T-cell (primary cell): ENCODE measurements around the gene KIF1C. TPM values are rescaled to one million over a fixed set of nuclear protein-coding genes. Genes with fewer than 3 reads are reported as not detected.

Experiments used
- ATAC-seq, 4 experiments: fragments of 200-7000 bp in 3 of 4; fragments of 150-1000 bp in 1 of 4; cut with Tn5 transposase; replicated peaks in 1 of 4; 1 replicate in 3 of 4; 2 replicates in 1 of 4; pipeline ENCODE4 v1.10.0; 2021; ENCODE audit warnings: moderate library complexity in 3 of 4, mild to moderate bottlenecking in 2 of 4, moderate number of reproducible peaks in 1 of 4
- CTCF ChIA-PET, 2 donors: fragments of 300-600 bp; sonication (Branson Sonifier 250); formaldehyde crosslinking; loops; one replicate each; lab custom pipeline; 2022; ENCODE audit warnings: antibody characterized with exemption in 2 of 2; lab: Charles Lee
- POLR2A ChIA-PET, 2 donors: fragments of 300-600 bp; sonication (Branson Sonifier 250); formaldehyde crosslinking; loops; one replicate each; lab custom pipeline; 2022; ENCODE audit warnings: antibody characterized with exemption in 2 of 2; lab: Charles Lee
- DNase-seq, 35 experiments: peaks; one replicate each; pipeline versions ENCODE4 v3.0.0 to v3.0.0-alpha.2; 2013 to 2023
- H3K27ac ChIP-seq: one replicate; pipeline ENCODE4 v1.5.1; 2013; ENCODE audit warnings: low read length
- H3K27me3 ChIP-seq, 2 experiments: replicated peaks in 1 of 2; 1 replicate in 1 of 2; 2 replicates in 1 of 2; pipeline versions ENCODE4 v1.6.1 to v1.7.0; 2013; ENCODE audit warnings: low read length in 1 of 2, mixed read lengths in 1 of 2; ENCODE audit not compliant: control insufficient read depth in 2 of 2, insufficient read depth in 2 of 2; ENCODE audit errors: extremely low read depth in 1 of 2
- H3K36me3 ChIP-seq, 2 donors: 1 replicate in 1 of 2; 2 replicates in 1 of 2; pipeline versions ENCODE4 v1.6.1 to v1.7.0; 2013; ENCODE audit warnings: low read length in 1 of 2; ENCODE audit not compliant: control insufficient read depth in 2 of 2, insufficient read depth in 1 of 2; ENCODE audit errors: extremely low read depth in 1 of 2
- H3K4me1 ChIP-seq, 2 experiments: 1 replicate in 1 of 2; 2 replicates in 1 of 2; pipeline versions ENCODE4 v1.6.1 to v1.7.0; 2013; ENCODE audit warnings: low read length in 2 of 2, mixed read lengths in 1 of 2; ENCODE audit not compliant: insufficient read depth in 2 of 2, control insufficient read depth in 1 of 2; ENCODE audit errors: extremely low read depth in 1 of 2
- H3K4me3 ChIP-seq, 2 donors: 1 replicate in 1 of 2; 2 replicates in 1 of 2; pipeline versions ENCODE4 v1.5.1 to v1.7.0; 2013; ENCODE audit warnings: mild to moderate bottlenecking in 2 of 2, low read length in 1 of 2, moderate library complexity in 1 of 2; ENCODE audit not compliant: control insufficient read depth in 1 of 2; ENCODE audit errors: extremely low read depth in 1 of 2
- H3K9me3 ChIP-seq: 2 replicates; pipeline ENCODE4 v1.7.0; 2013
- H3K27ac Mint-ChIP-seq, 2 donors: one replicate each; pipeline ENCODE4 v1.8.0; 2020 to 2021; ENCODE audit warnings: mild to moderate bottlenecking in 2 of 2, mixed read lengths in 2 of 2
- H3K27me3 Mint-ChIP-seq, 2 donors: one replicate each; pipeline ENCODE4 v1.8.0; 2021 to 2022; ENCODE audit warnings: mixed read lengths in 2 of 2
- H3K36me3 Mint-ChIP-seq: one replicate; pipeline ENCODE4 v1.8.0; 2021; ENCODE audit warnings: mixed read lengths
- H3K4me1 Mint-ChIP-seq, 3 donors: one replicate each; pipeline ENCODE4 v1.8.0; 2020 to 2022; ENCODE audit warnings: mixed read lengths in 3 of 3, mild to moderate bottlenecking in 1 of 3
- H3K4me3 Mint-ChIP-seq, 3 donors: one replicate each; pipeline ENCODE4 v1.8.0; 2020 to 2022; ENCODE audit warnings: mild to moderate bottlenecking in 3 of 3, mixed read lengths in 3 of 3, moderate library complexity in 3 of 3
- H3K9me3 Mint-ChIP-seq, 3 donors: one replicate each; pipeline ENCODE4 v1.8.0; 2020 to 2022; ENCODE audit warnings: mixed read lengths in 3 of 3
- WGBS: methylation state at CpG from one replicate; pipeline ENCODE4 v1.1.5; 2013; ENCODE audit warnings: missing lambda C conversion rate; ENCODE audit not compliant: insufficient coverage; 5-methylcytosine and 5-hydroxymethylcytosine counted together
- total RNA-seq, 35 experiments: library from RNA in 6 of 35; stranded (reverse) in 6 of 35; fragments of 120-200 nt in 1 of 35; gene quantifications; one replicate each; pipeline versions ENCODE4 v1.2.1 to v1.2.4 and lab custom pipeline; 2013 to 2026

Gene KIF1C
- total RNA-seq, 5 donors from 2014 or later (not counting 1 experiment from before 2014, with no cell fraction given): 15.3 to 37.9 (median 28.5) TPM

- ATAC-seq: no peak
- Mint-ChIP-seq H3K27ac (no peak overlapping the region), H3K4me1 (peaks cover 8 to 12% (median 9%) of the 10 kb centered on the region in 3 donors), H3K36me3 (peaks cover 9% of the 10 kb centered on the region), H3K9me3 (no peaks in the 10 kb centered on the region), H3K27me3 (no peaks in the 10 kb centered on the region), H3K4me3 (no peak overlapping the region)
- Histone ChIP-seq H3K36me3 (peaks cover 7 to 21% of the 10 kb centered on the region in 2 donors), H3K9me3 (no peaks in the 10 kb centered on the region), H3K27me3 (no peaks in the 10 kb centered on the region), H3K4me3 (no peak overlapping the region), H3K27ac (no peak overlapping the region), H3K4me1 (peaks cover 0 to 2% of the 10 kb centered on the region in 2 experiments)
- POLR2A ChIA-PET: interaction anchor here in 1 of 2 donors (0.6 kb wide), 1 partner anchor 1945 kb away, joined by 3 read pairs; no protein-coding TSS in a partner anchor
- CTCF ChIA-PET: no interaction called here
- WGBS: 88% methylated on average over 4 of the region's 18 CpGs
- no peak for DNase-seq
These were observed 38.3 kb upstream of the KIF1C start for GRCh38 chr17:4959261-4959965.

GRCh38 chr17:4960279-4960922 lies 37.3 kb upstream of the KIF1C start:
- H3K36me3 ChIP-seq: peaks cover 7 to 21% of the 10 kb centered on the region in 2 donors
- ChIA-PET CTCF (interaction anchor here in 1 of 2 donors (0.7 kb wide), 1 partner anchor 84 kb away, joined by 6 read pairs; no protein-coding TSS in a partner anchor), POLR2A (no interaction called here)
- H3K27ac ChIP-seq: no peak overlapping the region
- H3K36me3 Mint-ChIP-seq: peaks cover 12% of the 10 kb centered on the region
- ATAC-seq: no peak
- H3K4me1 ChIP-seq: peaks cover 0 to 2% of the 10 kb centered on the region in 2 experiments
- no peak overlapping the region for H3K4me3 Mint-ChIP-seq
- no peaks in the 10 kb centered on the region for H3K9me3 ChIP-seq
- peaks cover 9 to 16% (median 13%) of the 10 kb centered on the region in 3 donors for H3K4me1 Mint-ChIP-seq
- no peaks in the 10 kb centered on the region for H3K27me3 Mint-ChIP-seq
- no peak overlapping the region for H3K27ac Mint-ChIP-seq
- no peak for DNase-seq
- H3K4me3 ChIP-seq: no peak overlapping the region
- H3K27me3 ChIP-seq: no peaks in the 10 kb centered on the region
- H3K9me3 Mint-ChIP-seq: no peaks in the 10 kb centered on the region
- WGBS: 95% methylated on average over 4 of the region's 9 CpGs

- H3K36me3 ChIP-seq: peaks cover 0 to 12% of the 10 kb centered on the region in 2 donors
- DNase-seq (no peak), ATAC-seq (no peak)
- H3K9me3 ChIP-seq: no peaks in the 10 kb centered on the region
- ChIA-PET POLR2A (no interaction called here), CTCF (interaction anchor here in 1 of 2 donors (1.4 to 1.7 kb wide), 2 partner anchors 15 to 20 kb away, joined by 4 read pairs; no protein-coding TSS in a partner anchor)
- H3K4me1 ChIP-seq: peaks cover 5 to 36% of the 10 kb centered on the region in 2 experiments
- H3K27me3 ChIP-seq: no peaks in the 10 kb centered on the region
- no peak overlapping the region for H3K4me3 ChIP-seq
- Mint-ChIP-seq H3K4me1 (peaks cover 14 to 28% (median 17%) of the 10 kb centered on the region in 3 donors), H3K4me3 (peak overlapping the region in 1 of 3 donors; percentile 4), H3K27me3 (no peaks in the 10 kb centered on the region), H3K36me3 (peaks cover 18% of the 10 kb centered on the region), H3K27ac (peak overlapping the region in 1 of 2 donors; percentile 7), H3K9me3 (no peaks in the 10 kb centered on the region)
- 95% methylated on average over 3 of the region's 15 CpGs for WGBS
- no peak overlapping the region for H3K27ac ChIP-seq
These were observed 32.3 kb upstream of the KIF1C start for GRCh38 chr17:4965311-4965986.

GRCh38 chr17:4966844-4967538 lies 30.8 kb upstream of the KIF1C start:
- Mint-ChIP-seq H3K36me3 (peaks cover 19% of the 10 kb centered on the region), H3K27me3 (no peaks in the 10 kb centered on the region), H3K9me3 (no peaks in the 10 kb centered on the region), H3K4me1 (peaks cover 14 to 32% (median 23%) of the 10 kb centered on the region in 3 donors), H3K27ac (no peak overlapping the region), H3K4me3 (no peak overlapping the region)
- DNase-seq (peak in 33 of 35 experiments; percentile 83 to 97 (median 88)), ATAC-seq (peak; percentile 85 to 87 (median 86))
- ChIA-PET CTCF (interaction anchor here in 1 of 2 donors (0.5 to 1.8 kb wide), 18 partner anchors 9 to 823 kb away, joined by 3 to 19 read pairs (median 4); partner anchors contain the start of genes C17orf107, CAMTA2, CHRNE and GP1BA), POLR2A (interaction anchor here (0.5 to 1.9 kb wide), 10 partner anchors 15 to 91 kb away, joined by 3 to 8 read pairs (median 4); partner anchors contain the start of genes C17orf107 (in 1 of the 2), CAMTA2 (in 1 of the 2), RNF167 (in 1 of the 2) and SLC25A11 (in 1 of the 2))
- peak overlapping the region; percentile 70 for H3K27ac ChIP-seq
- H3K27me3 ChIP-seq: no peaks in the 10 kb centered on the region
- under 1% methylated on average over 31 of the region's 42 CpGs for WGBS
- H3K36me3 ChIP-seq: peaks cover 0 to 12% of the 10 kb centered on the region in 2 donors
- H3K4me1 ChIP-seq: peaks cover 5 to 36% of the 10 kb centered on the region in 2 experiments
- H3K9me3 ChIP-seq: no peaks in the 10 kb centered on the region
- peak overlapping the region; percentile 74 to 81 for H3K4me3 ChIP-seq

GRCh38 chr17:4967539-4968485 lies 29.9 kb upstream of the KIF1C start, which contains the start of gene SPAG7:
Gene SPAG7, minus strand, starts transcription at chr17:4967817. Its CDS starts 13 bp downstream, at chr17:4967804.
- POLR2A ChIA-PET: interaction anchor here (0.5 to 1.9 kb wide), 8 partner anchors 16 to 314 kb away, joined by 3 to 8 read pairs (median 4); partner anchors contain the start of genes C17orf107 (in 1 of the 2), CAMTA2 (in 1 of the 2), RNF167 (in 1 of the 2) and SLC25A11 (in 1 of the 2)
- Histone ChIP-seq H3K9me3 (no peaks in the 10 kb centered on the region), H3K36me3 (peaks cover 0 to 20% of the 10 kb centered on the region in 2 donors), H3K27me3 (no peaks in the 10 kb centered on the region), H3K4me1 (peaks cover 5 to 36% of the 10 kb centered on the region in 2 experiments), H3K27ac (peak within 1 kb of the TSS; percentile 70), H3K4me3 (peak within 1 kb of the TSS; percentile 74 to 81)
- no peaks in the 10 kb centered on the region for H3K9me3 Mint-ChIP-seq
- CTCF ChIA-PET: interaction anchor here in 1 of 2 donors (0.5 to 1.8 kb wide), 17 partner anchors 10 to 824 kb away, joined by 3 to 19 read pairs (median 4); partner anchors contain the start of genes ARRB2, C17orf107, CAMTA2 and CHRNE
- peaks cover 19% of the 10 kb centered on the region for H3K36me3 Mint-ChIP-seq
- no peak within 1 kb of the TSS for H3K27ac Mint-ChIP-seq
- no peak within 1 kb of the TSS for H3K4me3 Mint-ChIP-seq
- DNase-seq (peak; percentile 80 to 98 (median 90)), ATAC-seq (peak; percentile 67 to 76 (median 67))
- no peaks in the 10 kb centered on the region for H3K27me3 Mint-ChIP-seq
- WGBS: under 1% methylated on average over 53 of the region's 66 CpGs
- H3K4me1 Mint-ChIP-seq: peaks cover 14 to 32% (median 23%) of the 10 kb centered on the region in 3 donors
